PFSK-1 (cell line): Measurements from ENCODE around the gene C21orf58.

Experiments used
- FOXP2 ChIP-seq: optimal IDR thresholded peaks from 2 replicates; pipeline ENCODE3; 2011; ENCODE audit warnings: borderline replicate concordance, control low read depth, inconsistent platforms; ENCODE audit not compliant: insufficient read depth; ENCODE audit errors: extremely low read length, extremely low read depth
- TAF1 ChIP-seq: IDR thresholded peaks from 2 replicates; pipeline ENCODE4 v1.6.1; 2012; ENCODE audit warnings: low read length, control low read depth, borderline replicate concordance; ENCODE audit not compliant: insufficient read depth

DNA sequence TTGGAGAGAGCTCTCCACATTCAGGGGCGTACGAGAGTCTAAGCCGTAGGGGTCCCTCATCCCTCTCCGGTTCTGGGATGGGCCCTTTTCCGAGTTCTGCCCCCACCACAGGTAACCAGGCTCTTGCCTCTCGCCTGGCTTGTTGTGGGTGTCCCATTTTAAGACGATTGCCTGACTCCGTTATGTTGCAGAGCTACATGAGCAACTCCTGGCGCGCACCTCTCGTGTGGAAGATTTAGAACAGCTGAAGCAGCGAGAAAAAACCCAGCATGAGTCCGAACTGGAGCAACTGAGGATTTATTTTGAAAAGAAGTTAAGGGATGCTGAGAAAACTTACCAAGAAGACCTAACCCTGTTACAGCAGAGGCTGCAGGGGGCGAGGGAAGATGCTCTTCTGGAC lies 29.2 kb upstream of the C21orf58 start:
- TF ChIP-seq TAF1, result no peak
- TF ChIP-seq FOXP2, result no peak
